HL-60 (cell line): ENCODE results near the gene MLLT11.

Source experiments
- DNase-seq, 2 experiments: peaks; one replicate each; pipeline ENCODE4 v3.0.0-alpha.2; 2010 to 2020; ENCODE audit warnings: low read depth in 1 of 2, low spot score in 1 of 2
- H3K27ac ChIP-seq: fragments of 250-450 bp; sonication (Bioruptor Pico); replicated peaks from 2 replicates; pipeline ENCODE4 v1.5.1; 2020; ENCODE audit warnings: mild to moderate bottlenecking, moderate library complexity
- H3K27me3 ChIP-seq: fragments of 250-450 bp; sonication (Bioruptor Pico); 2 replicates; pipeline ENCODE4 v1.5.1; 2021; ENCODE audit warnings: mild to moderate bottlenecking, moderate library complexity; ENCODE audit not compliant: insufficient read depth, poor library complexity, severe bottlenecking
- H3K4me3 ChIP-seq: replicated peaks from 2 replicates; pipeline ENCODE4 v1.5.1; 2011; ENCODE audit warnings: mild to moderate bottlenecking, control low read depth, low read length; ENCODE audit not compliant: insufficient read depth
- CTCF ChIP-seq: IDR thresholded peaks from one replicate; pipeline ENCODE4 v1.5.1; 2011; ENCODE audit warnings: low read length, control low read depth, inconsistent platforms; ENCODE audit not compliant: insufficient read depth
- GABPA ChIP-seq: IDR thresholded peaks from 2 replicates; pipeline ENCODE4 v1.6.1; 2012; ENCODE audit warnings: low read depth
- POLR2AphosphoS5 ChIP-seq: IDR thresholded peaks from 2 replicates; pipeline ENCODE4 v1.6.1; 2012; ENCODE audit warnings: low read depth
- REST ChIP-seq: IDR thresholded peaks from 2 replicates; pipeline ENCODE4 v1.6.1; 2012; ENCODE audit warnings: low read depth; ENCODE audit not compliant: insufficient replicate concordance
- SPI1 ChIP-seq: IDR thresholded peaks from 2 replicates; pipeline ENCODE4 v1.6.1; 2012; ENCODE audit warnings: low read depth, mild to moderate bottlenecking, borderline replicate concordance

Gene MLLT11

GRCh38 chr1:151069103-151069486 is 8.9 kb downstream of the MLLT11 start:
- TF ChIP-seq GABPA (no peak), REST (no peak), POLR2AphosphoS5 (no peak), SPI1 (no peak), CTCF (no peak)
- DNase-seq: no peak
- Histone ChIP-seq H3K27ac (no peak overlapping the region), H3K27me3 (no peaks in the 10 kb centered on the region), H3K4me3 (no peak overlapping the region)

GRCh38 chr1:151070474-151071276 is 10.5 kb downstream of the MLLT11 start, which contains the start of gene GABPB2:
Gene GABPB2, plus strand, starts transcription at chr1:151070761. Its CDS starts 17,429 bp downstream, at chr1:151088190.
- H3K27me3 ChIP-seq: no peaks in the 10 kb centered on the region
- H3K4me3 ChIP-seq: peak within 1 kb of the TSS; percentile 71
- DNase-seq: peak; percentile 91 to 93
- H3K27ac ChIP-seq: peak within 1 kb of the TSS; percentile 98
- TF ChIP-seq GABPA (peak; percentile 56; the same call in 1 of the 2 replicates), POLR2AphosphoS5 (no peak; the same call in none of the 2 replicates), REST (peak; percentile 3), CTCF (peak; percentile 87), SPI1 (no peak)

- no peak for TF ChIP-seq POLR2AphosphoS5
- no peak for TF ChIP-seq GABPA
- TF ChIP-seq SPI1: no peak
- no peak for TF ChIP-seq REST
- no peak for TF ChIP-seq CTCF
- H3K27me3 ChIP-seq: no peaks in the 10 kb centered on the region
- H3K27ac ChIP-seq: no peak overlapping the region
- H3K4me3 ChIP-seq: no peak overlapping the region
- no peak for DNase-seq
Measured at GRCh38 chr1:151072224-151072623, 12.0 kb downstream of the MLLT11 start.
